ENCODE results near the gene RUNDC3A.
"Not testable (repeated sequence)": the region's sequence is repeated elsewhere in the genome, so short reads cannot be mapped to it uniquely, and the experiment has no call there.

The RUNDC3A gene

GRCh38 chr17:44317545-44317944, 9.1 kb downstream of the RUNDC3A start:
- FAIRE-seq: no peak

GRCh38 chr17:44318077-44318892, 9.9 kb downstream of the RUNDC3A start:
- FAIRE-seq: no peak
- no peak for DNase-seq (ENCODE audit: extremely low spot score, insufficient read length, low read depth)

More at GRCh38 chr17:44317545-44317944, 9.1 kb downstream of the RUNDC3A start:
- DNase-seq (ENCODE audit: extremely low spot score, insufficient read length, low read depth): no peak

GRCh38 chr17:44320066-44320465, 11.7 kb downstream of the RUNDC3A start:
- FAIRE-seq (no peak), DNase-seq (ENCODE audit: extremely low spot score, insufficient read length, low read depth) (no peak)

- DNase-seq (ENCODE audit: extremely low spot score, insufficient read length, low read depth): no peak
- FAIRE-seq: no peak
Observed at GRCh38 chr17:44321246-44322120, 13.1 kb downstream of the RUNDC3A start.

GRCh38 chr17:44322236-44322895, 14.0 kb downstream of the RUNDC3A start:
- FAIRE-seq (no peak), DNase-seq (ENCODE audit: extremely low spot score, insufficient read length, low read depth) (no peak)

- no peak for FAIRE-seq
- no peak for DNase-seq (ENCODE audit: extremely low spot score, insufficient read length, low read depth)
Observed at GRCh38 chr17:44323359-44324091, 15.1 kb downstream of the RUNDC3A start.

GRCh38 chr17:44324092-44324570, 15.7 kb downstream of the RUNDC3A start:
- no peak for DNase-seq (ENCODE audit: extremely low spot score, insufficient read length, low read depth)
- no peak for FAIRE-seq

- FAIRE-seq: peak; percentile 94
Observed at GRCh38 chr17:44324571-44325275, 16.3 kb downstream of the RUNDC3A start, which contains the start of gene SLC25A39. TSS of gene SLC25A39 (minus strand) at chr17:44324823. CDS start at chr17:44323562, 1,261 bp downstream.

GRCh38 chr17:44326861-44327444, 18.6 kb downstream of the RUNDC3A start:
- DNase-seq (ENCODE audit: extremely low spot score, insufficient read length, low read depth) (peak; percentile 79), FAIRE-seq (peak; percentile 86)

More at GRCh38 chr17:44324571-44325275, 16.3 kb downstream of the RUNDC3A start, which contains the start of gene SLC25A39:
- peak; percentile 81 for DNase-seq (ENCODE audit: extremely low spot score, insufficient read length, low read depth)

GRCh38 chr17:44327715-44328449, 19.5 kb downstream of the RUNDC3A start:
- no peak for FAIRE-seq
- no peak for DNase-seq (ENCODE audit: extremely low spot score, insufficient read length, low read depth)

- DNase-seq (ENCODE audit: extremely low spot score, insufficient read length, low read depth); FAIRE-seq: not testable (repeated sequence)
Observed at GRCh38 chr17:44329516-44329915, 21.1 kb downstream of the RUNDC3A start.

- FAIRE-seq: not testable (repeated sequence)
Observed at GRCh38 chr17:44330263-44330662, 21.9 kb downstream of the RUNDC3A start.

GRCh38 chr17:44331249-44331760, 22.9 kb downstream of the RUNDC3A start:
- FAIRE-seq (peak; percentile 93), DNase-seq (ENCODE audit: extremely low spot score, insufficient read length, low read depth) (no peak)

More at GRCh38 chr17:44330263-44330662, 21.9 kb downstream of the RUNDC3A start:
- not testable (repeated sequence) for DNase-seq (ENCODE audit: extremely low spot score, insufficient read length, low read depth)

- no peak for DNase-seq (ENCODE audit: extremely low spot score, insufficient read length, low read depth)
- no peak for FAIRE-seq
Observed at GRCh38 chr17:44333371-44333770, 25.0 kb downstream of the RUNDC3A start.

- FAIRE-seq: no peak
- DNase-seq (ENCODE audit: extremely low spot score, insufficient read length, low read depth): no peak
Observed at GRCh38 chr17:44334315-44334714, 25.9 kb downstream of the RUNDC3A start.

- FAIRE-seq: peak; percentile 21
- DNase-seq (ENCODE audit: extremely low spot score, insufficient read length, low read depth): no peak
Observed at GRCh38 chr17:44334727-44335126, 26.3 kb downstream of the RUNDC3A start.

GRCh38 chr17:44335564-44335963, 27.2 kb downstream of the RUNDC3A start:
- DNase-seq (ENCODE audit: extremely low spot score, insufficient read length, low read depth): no peak

More at GRCh38 chr17:44335564-44335963, 27.2 kb downstream of the RUNDC3A start:
- no peak for FAIRE-seq

Data from GM18507 (cell line).